WI38 (cell line): ENCODE data around the gene HIC2.

Source experiments
- H3K4me3 ChIP-seq: 2 replicates; pipeline ENCODE4 v1.5.1; 2011; ENCODE audit warnings: low read depth, mild to moderate bottlenecking, control low read depth, low read length
- CTCF ChIP-seq: IDR thresholded peaks from 2 replicates; pipeline ENCODE4 v1.5.1; 2012; ENCODE audit warnings: low read depth, mild to moderate bottlenecking, control low read depth, low read length

The HIC2 gene

DNA sequence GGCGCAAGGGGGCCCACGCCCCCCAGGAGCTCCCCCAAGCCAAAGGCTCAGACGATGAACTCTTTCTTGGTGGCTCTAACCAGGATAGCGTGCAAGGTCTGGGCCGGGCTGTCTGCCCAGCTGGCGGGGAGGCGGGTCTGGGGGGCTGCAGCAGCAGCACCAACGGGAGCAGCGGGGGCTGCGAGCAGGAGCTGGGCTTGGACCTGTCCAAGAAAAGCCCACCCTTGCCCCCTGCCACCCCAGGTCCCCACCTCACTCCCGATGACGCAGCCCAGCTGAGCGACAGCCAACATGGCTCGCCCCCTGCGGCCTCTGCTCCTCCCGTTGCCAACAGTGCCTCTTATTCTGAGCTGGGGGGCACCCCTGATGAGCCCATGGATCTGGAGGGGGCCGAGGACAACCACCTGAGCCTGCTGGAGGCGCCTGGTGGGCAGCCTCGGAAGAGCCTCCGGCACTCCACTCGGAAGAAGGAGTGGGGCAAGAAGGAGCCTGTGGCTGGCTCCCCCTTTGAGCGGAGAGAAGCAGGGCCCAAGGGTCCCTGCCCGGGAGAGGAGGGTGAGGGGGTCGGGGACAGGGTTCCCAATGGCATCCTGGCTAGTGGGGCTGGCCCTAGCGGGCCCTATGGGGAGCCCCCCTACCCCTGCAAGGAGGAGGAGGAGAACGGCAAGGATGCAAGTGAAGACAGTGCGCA lies 28.4 kb downstream of the HIC2 start:
- no peak for TF ChIP-seq CTCF
- H3K4me3 ChIP-seq = no peak overlapping the region

GRCh38 chr22:21446128-21446826 lies 29.1 kb downstream of the HIC2 start:
- TF ChIP-seq CTCF = no peak
- no peak overlapping the region for H3K4me3 ChIP-seq

GRCh38 chr22:21446827-21447690 lies 29.9 kb downstream of the HIC2 start:
- no peak for TF ChIP-seq CTCF

DNA sequence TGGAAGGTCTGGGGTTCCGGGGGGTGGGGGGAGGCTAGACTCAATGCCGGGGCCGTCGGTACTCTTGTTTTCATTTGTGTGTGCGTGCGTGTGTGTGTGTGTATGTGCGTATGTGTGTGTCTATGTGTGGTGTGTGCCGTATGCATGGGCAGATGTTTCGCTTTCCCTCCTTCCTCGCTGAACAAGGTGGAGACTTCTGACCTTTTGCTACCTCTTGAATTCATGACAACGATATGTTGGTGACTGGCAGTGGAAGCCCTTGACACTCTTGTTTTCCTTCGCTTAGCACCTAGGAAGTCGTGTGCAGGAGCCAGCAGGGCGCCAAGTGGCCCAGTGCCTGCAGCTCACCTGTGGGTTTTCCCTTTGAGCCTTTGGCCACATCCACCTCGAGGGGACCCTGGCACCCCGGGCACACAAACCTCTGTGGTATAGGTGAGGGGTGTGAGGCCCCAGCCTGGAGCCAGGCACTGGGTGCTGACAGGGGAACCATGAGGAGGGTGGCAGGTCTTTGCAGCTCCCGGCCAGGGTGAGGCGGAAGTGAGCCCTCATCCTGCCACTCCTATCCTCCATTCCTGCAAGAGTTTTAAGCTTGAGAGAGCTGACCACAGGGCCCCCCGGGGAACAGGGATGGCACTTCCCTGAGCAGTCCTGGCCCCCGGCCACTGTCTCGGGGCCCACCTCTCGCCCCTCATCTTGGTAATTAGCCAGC lies 30.7 kb downstream of the HIC2 start:
- TF ChIP-seq CTCF = no peak
- H3K4me3 ChIP-seq = no peak overlapping the region

More at GRCh38 chr22:21446827-21447690, 29.9 kb downstream of the HIC2 start:
- no peak overlapping the region for H3K4me3 ChIP-seq

DNA sequence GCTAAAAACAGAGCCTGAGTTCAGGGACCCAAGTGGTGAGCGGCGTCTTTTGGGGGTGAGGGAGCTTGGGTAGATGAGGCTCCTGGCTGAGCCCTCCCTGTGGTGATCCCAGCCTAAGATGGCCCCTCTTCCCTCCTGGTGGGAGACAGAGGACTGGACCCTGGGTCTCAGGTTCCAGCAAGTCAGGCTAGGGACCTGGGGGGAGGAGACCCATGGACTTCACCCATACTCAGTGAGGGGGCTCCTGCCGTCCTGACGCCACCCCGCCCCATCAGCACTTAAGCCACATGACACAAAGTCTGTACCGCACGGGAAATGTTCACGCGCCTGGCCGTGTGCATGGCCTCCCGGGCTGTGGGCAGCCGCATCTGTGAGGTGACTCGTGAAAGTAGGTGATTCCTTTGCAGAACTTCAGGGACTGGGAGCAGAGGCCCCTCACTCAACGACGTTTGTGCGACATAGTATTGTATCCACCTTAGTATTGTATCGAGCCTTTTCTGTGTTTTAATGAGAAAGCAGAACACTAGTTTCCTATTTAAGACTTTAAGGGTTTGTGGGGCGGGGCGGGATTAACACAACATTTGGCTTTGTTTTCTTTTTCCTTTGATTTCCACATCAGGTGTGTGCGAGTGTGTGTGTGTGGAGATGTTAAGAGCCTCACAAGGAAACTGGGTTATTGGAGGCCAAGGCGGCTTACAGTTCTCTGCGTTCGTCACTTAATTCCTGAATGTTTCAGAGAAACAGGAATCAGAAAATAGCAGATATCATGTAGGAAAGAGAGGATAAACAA lies 31.7 kb downstream of the HIC2 start:
- no peak for TF ChIP-seq CTCF
- H3K4me3 ChIP-seq = no peak overlapping the region

DNA sequence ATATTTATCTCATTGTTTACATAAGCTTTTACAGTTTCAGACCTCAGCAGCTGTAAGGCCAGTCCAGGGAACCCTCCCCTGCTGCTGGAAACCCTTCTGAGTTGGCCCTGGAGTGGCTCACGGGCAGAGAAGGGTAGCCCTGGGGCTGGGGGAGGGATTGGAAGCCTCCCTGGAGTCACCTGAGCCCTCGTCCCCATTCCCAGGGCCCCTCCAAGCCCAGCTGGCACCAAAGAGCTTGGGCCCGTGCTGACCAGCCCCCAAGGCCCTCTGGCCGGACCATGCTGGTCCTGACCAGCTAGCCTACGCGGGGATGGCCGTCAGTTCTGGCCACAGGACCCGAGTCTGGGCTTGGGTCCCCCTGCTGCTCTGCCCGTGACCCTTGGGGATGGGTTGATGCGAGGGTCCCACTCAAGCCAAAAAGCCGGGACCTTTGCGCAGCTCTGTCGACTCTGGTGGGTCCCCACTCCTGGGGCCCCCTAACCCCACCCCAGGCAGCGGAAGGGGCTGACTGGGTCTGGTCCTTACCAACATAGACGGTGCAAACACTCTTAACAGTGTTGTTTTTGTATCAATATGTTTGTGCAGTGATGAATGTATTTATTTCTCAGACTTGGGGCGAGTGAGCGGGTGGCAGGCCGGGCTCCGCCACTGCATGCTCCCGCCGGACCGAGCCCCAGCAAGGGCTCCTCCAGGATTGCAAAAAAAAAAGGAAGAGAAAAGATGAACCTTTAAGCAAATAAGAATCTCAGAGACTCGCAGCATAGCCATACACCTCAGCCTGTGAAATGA lies 32.6 kb downstream of the HIC2 start:
- no peak overlapping the region for H3K4me3 ChIP-seq
- no peak for TF ChIP-seq CTCF
